Measurements from ENCODE around the gene AP3B1. TPM values are rescaled to one million over a fixed set of nuclear protein-coding genes. Genes with fewer than 3 reads are reported as not detected.
"Not testable (repeated sequence)": the region's sequence is repeated elsewhere in the genome, so short reads cannot be mapped to it uniquely, and the experiment has no call there.

AP3B1 gene
- total and polyA plus RNA-seq, 2 experiments from 2014 or later: 29.4 to 41.4 TPM

- Histone ChIP-seq H3K27ac (no peak overlapping the region), H3K4me1 (ENCODE audit: insufficient read depth) (no peaks in the 10 kb centered on the region), H3K79me2 (peaks cover 2% of the 10 kb centered on the region), H2AFZ (no peak overlapping the region), H3K36me3 (replicated peaks; ENCODE audit: insufficient read depth, low read depth) (no peaks in the 10 kb centered on the region), H3K27me3 (no peaks in the 10 kb centered on the region), H3K4me3 (no peak overlapping the region), H4K20me1 (ENCODE audit: insufficient read depth, poor library complexity, severe bottlenecking) (no peaks in the 10 kb centered on the region), H3K4me2 (no peak overlapping the region), H3K9me3 (ENCODE audit: low read depth) (no peaks in the 10 kb centered on the region), H3K9me2 (replicated peaks; ENCODE audit: insufficient read depth) (no peaks in the 10 kb centered on the region)
- TF ChIP-seq CTCF (IDR thresholded peaks at IDR 0.05; ENCODE audit: poor library complexity) (no peak), EZH2 (IDR thresholded peaks at IDR 0.05; ENCODE audit: borderline replicate concordance) (no peak), EZH2phosphoT487 (IDR thresholded peaks at IDR 0.05; ENCODE audit: low read depth, severe bottlenecking, unreplicated experiment) (no peak)
- DNase-seq (ENCODE audit: low spot score): no peak
- WGBS (ENCODE audit: low lambda C conversion rate, missing lambda C conversion rate): 96% methylated on average over 5 of the region's 5 CpGs
Measured at GRCh38 chr5:78178356-78178755, 116.1 kb downstream of the AP3B1 start.

- not testable (repeated sequence) for H3K4me3 ChIP-seq; H3K36me3 ChIP-seq (replicated peaks; ENCODE audit: insufficient read depth, low read depth); H3K4me2 ChIP-seq; H3K4me1 ChIP-seq (ENCODE audit: insufficient read depth); H3K79me2 ChIP-seq; H4K20me1 ChIP-seq (ENCODE audit: insufficient read depth, poor library complexity, severe bottlenecking); H2AFZ ChIP-seq; H3K27me3 ChIP-seq; H3K27ac ChIP-seq; H3K9me2 ChIP-seq (replicated peaks; ENCODE audit: insufficient read depth); DNase-seq (ENCODE audit: low spot score)
- H3K9me3 ChIP-seq (ENCODE audit: low read depth): peaks cover 10% of the 10 kb centered on the region
- 100% methylated on average over 1 of the region's 1 CpG for WGBS (ENCODE audit: low lambda C conversion rate, missing lambda C conversion rate)
Measured at GRCh38 chr5:78170335-78170734, 124.2 kb downstream of the AP3B1 start.

- Histone ChIP-seq H3K4me3 (no peak overlapping the region), H3K79me2 (no peaks in the 10 kb centered on the region), H3K36me3 (replicated peaks; ENCODE audit: insufficient read depth, low read depth) (no peaks in the 10 kb centered on the region), H3K9me2 (replicated peaks; ENCODE audit: insufficient read depth) (no peaks in the 10 kb centered on the region), H3K27me3 (no peaks in the 10 kb centered on the region), H2AFZ (no peak overlapping the region), H3K4me1 (ENCODE audit: insufficient read depth) (no peaks in the 10 kb centered on the region), H4K20me1 (ENCODE audit: insufficient read depth, poor library complexity, severe bottlenecking) (no peaks in the 10 kb centered on the region), H3K4me2 (no peak overlapping the region), H3K27ac (no peak overlapping the region), H3K9me3 (ENCODE audit: low read depth) (no peaks in the 10 kb centered on the region)
- DNase-seq (ENCODE audit: low spot score): peak; percentile 47
- 92% methylated on average over 3 of the region's 3 CpGs for WGBS (ENCODE audit: low lambda C conversion rate, missing lambda C conversion rate)
- TF ChIP-seq CTCF (IDR thresholded peaks at IDR 0.05; ENCODE audit: poor library complexity) (peak; percentile 56), EZH2 (IDR thresholded peaks at IDR 0.05; ENCODE audit: borderline replicate concordance) (no peak)
Measured at GRCh38 chr5:78162253-78162862, 132.1 kb downstream of the AP3B1 start.

- Histone ChIP-seq H3K27me3 (no peaks in the 10 kb centered on the region), H3K9me3 (ENCODE audit: low read depth) (no peaks in the 10 kb centered on the region), H3K4me2 (no peak overlapping the region), H3K4me3 (no peak overlapping the region), H3K27ac (no peak overlapping the region), H3K79me2 (no peaks in the 10 kb centered on the region), H3K36me3 (replicated peaks; ENCODE audit: insufficient read depth, low read depth) (peaks cover 4% of the 10 kb centered on the region), H3K4me1 (ENCODE audit: insufficient read depth) (no peaks in the 10 kb centered on the region), H4K20me1 (ENCODE audit: insufficient read depth, poor library complexity, severe bottlenecking) (no peaks in the 10 kb centered on the region), H2AFZ (no peak overlapping the region), H3K9me2 (replicated peaks; ENCODE audit: insufficient read depth) (no peaks in the 10 kb centered on the region)
- no peak for DNase-seq (ENCODE audit: low spot score)
- TF ChIP-seq EZH2 (IDR thresholded peaks at IDR 0.05; ENCODE audit: borderline replicate concordance) (no peak), EZH2phosphoT487 (IDR thresholded peaks at IDR 0.05; ENCODE audit: low read depth, severe bottlenecking, unreplicated experiment) (no peak), CTCF (IDR thresholded peaks at IDR 0.05; ENCODE audit: poor library complexity) (no peak)
- 86% methylated on average over 1 of the region's 1 CpG for WGBS (ENCODE audit: low lambda C conversion rate, missing lambda C conversion rate)
Measured at GRCh38 chr5:78157001-78157400, 137.5 kb downstream of the AP3B1 start.
